Measurements from ENCODE around the gene TRPV4.

Gene TRPV4

GRCh38 chr12:109822951-109823411 is 10.2 kb downstream of the TRPV4 start:
- H3K4me3 ChIP-seq (ENCODE audit: control insufficient read depth, low read depth, low read length): no peak overlapping the region
- no peak for TF ChIP-seq CTCF (conservative IDR thresholded peaks at IDR 0.05; ENCODE audit: control insufficient read depth, insufficient read depth, low read depth, low read length)
- DNase-seq (ENCODE audit: low read depth): no peak

GRCh38 chr12:109822416-109822815 is 10.8 kb downstream of the TRPV4 start:
- no peak overlapping the region for H3K4me3 ChIP-seq (ENCODE audit: control insufficient read depth, low read depth, low read length)
- no peak for TF ChIP-seq CTCF (conservative IDR thresholded peaks at IDR 0.05; ENCODE audit: control insufficient read depth, insufficient read depth, low read depth, low read length)
- DNase-seq (ENCODE audit: low read depth): no peak

- TF ChIP-seq CTCF (conservative IDR thresholded peaks at IDR 0.05; ENCODE audit: control insufficient read depth, insufficient read depth, low read depth, low read length): no peak
- H3K4me3 ChIP-seq (ENCODE audit: control insufficient read depth, low read depth, low read length): no peak overlapping the region
- DNase-seq (ENCODE audit: low read depth): no peak
Measured at GRCh38 chr12:109821968-109822367, 11.2 kb downstream of the TRPV4 start.

GRCh38 chr12:109820816-109821381 is 12.3 kb downstream of the TRPV4 start:
- no peak for TF ChIP-seq CTCF (conservative IDR thresholded peaks at IDR 0.05; ENCODE audit: control insufficient read depth, insufficient read depth, low read depth, low read length)
- H3K4me3 ChIP-seq (ENCODE audit: control insufficient read depth, low read depth, low read length): no peak overlapping the region
- DNase-seq (ENCODE audit: low read depth): no peak

GRCh38 chr12:109818905-109819500 is 14.2 kb downstream of the TRPV4 start:
- no peak for TF ChIP-seq CTCF (conservative IDR thresholded peaks at IDR 0.05; ENCODE audit: control insufficient read depth, insufficient read depth, low read depth, low read length)
- H3K4me3 ChIP-seq (ENCODE audit: control insufficient read depth, low read depth, low read length): no peak overlapping the region
- DNase-seq (ENCODE audit: low read depth): peak; percentile 26

- no peak overlapping the region for H3K4me3 ChIP-seq (ENCODE audit: control insufficient read depth, low read depth, low read length)
- DNase-seq (ENCODE audit: low read depth): no peak
Measured at GRCh38 chr12:109818253-109818652, 14.9 kb downstream of the TRPV4 start.

More at GRCh38 chr12:109818253-109818652, 14.9 kb downstream of the TRPV4 start:
- no peak for TF ChIP-seq CTCF (conservative IDR thresholded peaks at IDR 0.05; ENCODE audit: control insufficient read depth, insufficient read depth, low read depth, low read length)
